K562 (cell line): ENCODE results near the gene IRGQ. TPM values are rescaled to one million over a fixed set of nuclear protein-coding genes. Genes with fewer than 3 reads are reported as not detected.

Source experiments
- ARID3A ChIP-seq: IDR thresholded peaks from 2 replicates; pipeline ENCODE4 v1.6.1; 2012; ENCODE audit warnings: low read depth, low read length, improper control_type of control experiment, borderline replicate concordance
- ARNT ChIP-seq, 2 experiments: fragments of 450-650 bp; IDR thresholded peaks; 2 replicates each; pipeline ENCODE4 v1.6.1; 2016; ENCODE audit warnings: mild to moderate bottlenecking in 1 of 2
- CC2D1A ChIP-seq: fragments of 450-650 bp; IDR thresholded peaks from 2 replicates; pipeline ENCODE4 v1.6.1; 2017; ENCODE audit warnings: mild to moderate bottlenecking
- CLOCK ChIP-seq: fragments of 250-450 bp; sonication (Bioruptor Pico); IDR thresholded peaks from 2 replicates; pipeline ENCODE4 v1.4.0; 2020; ENCODE audit warnings: mild to moderate bottlenecking, moderate library complexity, borderline replicate concordance
- DACH1 ChIP-seq: fragments of 450-650 bp; IDR thresholded peaks from 2 replicates; pipeline ENCODE4 v1.6.1; 2018; ENCODE audit not compliant: partially characterized antibody
- DEAF1 ChIP-seq: fragments of 450-650 bp; formaldehyde crosslinking; IDR thresholded peaks from 2 replicates; pipeline ENCODE4 v1.4.0; 2020; ENCODE audit warnings: mild to moderate bottlenecking, moderate library complexity
- ELF2 ChIP-seq: fragments of 250-450 bp; sonication (Bioruptor Pico); IDR thresholded peaks from 2 replicates; pipeline ENCODE4 v1.5.0; 2021; ENCODE audit warnings: mild to moderate bottlenecking
- FOXJ2 ChIP-seq: fragments of 200-800 bp; sonication (Bioruptor generic); IDR thresholded peaks from 2 replicates; pipeline ENCODE4 v1.6.1; 2016; ENCODE audit warnings: missing genetic modification characterization, missing compliant biosample characterization
- GABPB1 ChIP-seq: sonication (generic); formaldehyde crosslinking; IDR thresholded peaks from 2 replicates; pipeline ENCODE4 v1.8.0; 2022; ENCODE audit warnings: mild to moderate bottlenecking, missing genetic modification reagents
- HEY1 ChIP-seq: fragments of 250-450 bp; sonication (Bioruptor Pico); IDR thresholded peaks from 2 replicates; pipeline ENCODE4 v1.5.0; 2020; ENCODE audit warnings: mild to moderate bottlenecking, moderate library complexity, borderline replicate concordance
- HMG20A ChIP-seq: fragments of 450-650 bp; formaldehyde crosslinking; conservative IDR thresholded peaks from 2 replicates; pipeline ENCODE4 v1.4.0; 2020; ENCODE audit warnings: mild to moderate bottlenecking, mixed read lengths
- HNRNPH1 ChIP-seq: fragments of 200-400 bp; formaldehyde crosslinking; optimal IDR thresholded peaks from 2 replicates; pipeline ENCODE3; 2017; ENCODE audit warnings: low read depth, mild to moderate bottlenecking, low read length, moderate library complexity
- HNRNPUL1 ChIP-seq: fragments of 200-400 bp; formaldehyde crosslinking; IDR thresholded peaks from 2 replicates; pipeline ENCODE4 v1.6.1; 2017; ENCODE audit warnings: low read length
- MBD2 ChIP-seq: sonication (generic); IDR thresholded peaks from 2 replicates; pipeline ENCODE4 v1.6.1; 2016; ENCODE audit warnings: low read depth, borderline replicate concordance
- PML ChIP-seq: IDR thresholded peaks from 2 replicates; pipeline ENCODE4 v1.6.1; 2012; ENCODE audit warnings: low read length, inconsistent platforms
- POLR2A ChIP-seq: fragments of 450-650 bp; conservative IDR thresholded peaks from 2 replicates; pipeline ENCODE4 v1.6.1; 2016
- RB1 ChIP-seq: fragments of 450-650 bp; IDR thresholded peaks from 2 replicates; pipeline ENCODE4 v1.6.1; 2017; ENCODE audit warnings: low read depth, mild to moderate bottlenecking
- SMARCB1 ChIP-seq: IDR thresholded peaks from 2 replicates; pipeline ENCODE4 v1.6.1; 2011; ENCODE audit warnings: improper control_type of control experiment, low read depth; ENCODE audit not compliant: insufficient read length
- SRSF1 ChIP-seq: fragments of 200-400 bp; formaldehyde crosslinking; IDR thresholded peaks from 2 replicates; pipeline ENCODE4 v1.6.1; 2017; ENCODE audit warnings: mild to moderate bottlenecking, low read depth, low read length, moderate library complexity
- SRSF7 ChIP-seq: fragments of 200-400 bp; formaldehyde crosslinking; optimal IDR thresholded peaks from 2 replicates; pipeline ENCODE3; 2017; ENCODE audit warnings: mild to moderate bottlenecking, low read depth, low read length
- TAF1 ChIP-seq: IDR thresholded peaks from 2 replicates; pipeline ENCODE4 v1.6.1; 2011; ENCODE audit warnings: mild to moderate bottlenecking, low read length, moderate library complexity; ENCODE audit not compliant: insufficient read depth, control insufficient read depth, severe bottlenecking; ENCODE audit errors: extremely low read depth
- ZBTB33 ChIP-seq: sonication (generic); formaldehyde crosslinking; IDR thresholded peaks from 2 replicates; pipeline ENCODE4 v1.8.1; 2023; ENCODE audit warnings: mild to moderate bottlenecking, missing genetic modification reagents
- ZKSCAN1 ChIP-seq: fragments of 150-350 bp; IDR thresholded peaks from 2 replicates; pipeline ENCODE4 v1.6.1; 2016; ENCODE audit warnings: low read depth, low read length
- ZNF717 ChIP-seq: fragments of 250-450 bp; sonication (Bioruptor Pico); IDR thresholded peaks from 2 replicates; pipeline ENCODE4 v1.5.0; 2021
- polyA plus RNA-seq, 8 experiments: library from polyadenylated mRNA; depleted of rRNA in 4 of 8; stranded (reverse) in 5 of 8; unstranded in 3 of 8; fragments of >200 nt; fragmentation: Nextera tagmentation in 2 of 8; fragmentation: Illumina TruSeq in 1 of 8; extraction: Ambion mirVana in 2 of 8; extraction: Trizol in 1 of 8; gene quantifications; 2 replicates each; pipeline versions ENCODE4 v1.2.1 to v1.2.3, GENCODE V29; 2011 to 2014; ENCODE audit warnings: inconsistent platforms in 1 of 8, missing spikeins in 1 of 8
- total RNA-seq, 7 experiments: library from RNA; depleted of rRNA in 6 of 7; stranded (reverse); fragments of >200 nt in 6 of 7; fragmentation: Illumina TruSeq in 2 of 7; extraction: Trizol in 2 of 7; gene quantifications; 2 replicates each; pipeline versions ENCODE4 v1.2.1 to v1.2.3, GENCODE V29; 2011 to 2021; ENCODE audit warnings: low replicate concordance in 1 of 7

IRGQ gene
- total and polyA plus RNA-seq, 9 of the 15 experiments (the other 6 are each of a cell fraction or from before 2014, with no cell fraction given), result 3.5 to 19.2 (median 7.9) TPM

GRCh38 chr19:43618921-43619261 is 23.0 kb upstream of the IRGQ start (continued):
- no peak for TF ChIP-seq ZBTB33 (CRISPR knock-in tag)
- TF ChIP-seq ARNT (IDR thresholded peaks at IDR 0.05), result peak in 1 of 2 experiments; percentile 93; a peak in 2 of 4 replicates
- TF ChIP-seq FOXJ2 (tag), result no peak
- TF ChIP-seq RB1, result no peak
- TF ChIP-seq HMG20A (CRISPR knock-in tag), result no peak
- no peak for TF ChIP-seq HNRNPH1
- no peak for TF ChIP-seq GABPB1 (CRISPR knock-in tag)
- TF ChIP-seq DACH1, result no peak
- TF ChIP-seq ZKSCAN1, result no peak
- no peak for TF ChIP-seq SRSF1
- no peak for TF ChIP-seq ARID3A
- TF ChIP-seq HEY1 (CRISPR knock-in tag), result no peak
- no peak for TF ChIP-seq TAF1
- 0 out of 2 replicates have a peak, but pooled peaks have one; percentile 13 for TF ChIP-seq PML
- TF ChIP-seq CC2D1A, result no peak
- no peak for TF ChIP-seq MBD2
- no peak for TF ChIP-seq ELF2 (CRISPR knock-in tag)
- no peak for TF ChIP-seq ZNF717 (CRISPR knock-in tag)
- no peak for TF ChIP-seq HNRNPUL1
- no peak for TF ChIP-seq SRSF7
- no peak for TF ChIP-seq DEAF1 (CRISPR knock-in tag)
- TF ChIP-seq CLOCK, result no peak
- no peak for TF ChIP-seq SMARCB1
- no peak for TF ChIP-seq POLR2A
